Ramos (cell line): ENCODE data around the gene METTL25B.

Source experiments
- in situ Hi-C: fragments of 300-500 bp; cut with MboI; formaldehyde crosslinking; loops from one replicate; pipeline ENCODE4 v1.14.3; 2022; ENCODE audit warnings: low sequenced_read_pairs; ENCODE audit not compliant: unreplicated experiment

Gene METTL25B

DNA sequence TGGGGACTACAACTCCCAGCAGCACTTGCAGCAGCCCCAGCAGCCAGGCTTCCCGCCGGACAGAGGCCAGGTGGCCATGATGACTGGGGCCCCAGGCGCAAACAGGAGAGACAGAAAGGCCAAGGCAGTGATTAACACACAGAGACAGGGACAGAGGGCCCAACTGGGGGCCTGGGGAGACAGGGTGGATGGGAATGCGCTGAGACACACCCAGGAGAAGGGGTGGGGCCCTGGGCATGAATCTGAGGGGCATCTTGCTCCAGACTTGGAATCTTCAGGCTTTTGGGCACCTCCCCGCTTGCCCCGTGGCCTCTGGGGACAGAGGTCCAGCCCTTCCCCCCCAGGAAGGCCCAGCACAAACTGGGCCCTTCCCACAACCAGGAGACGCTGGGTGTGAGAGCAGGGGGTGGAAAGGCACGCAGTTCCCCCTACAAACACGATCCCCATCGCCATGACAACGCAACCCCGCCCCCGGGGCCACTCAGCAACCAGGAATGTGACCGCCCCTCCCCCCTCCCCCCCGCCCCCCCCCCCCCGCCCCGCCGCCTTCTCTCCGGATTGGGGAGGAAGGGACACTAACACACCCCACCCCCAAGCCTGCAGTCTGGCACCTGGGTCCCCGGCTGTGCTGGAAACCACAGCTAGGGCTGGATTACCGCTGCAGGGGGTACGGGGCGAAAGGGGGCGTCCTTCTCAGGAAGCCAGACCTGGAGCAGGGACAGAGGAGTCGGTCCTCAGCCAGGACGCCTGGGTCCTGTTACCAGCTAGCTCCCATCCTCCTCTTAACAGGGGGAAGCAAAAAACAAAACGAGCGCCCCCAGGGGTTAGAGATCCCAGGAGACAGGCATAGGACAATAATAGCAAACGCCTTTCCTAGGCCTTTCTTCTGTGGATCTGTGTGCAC lies 18.7 kb downstream of the METTL25B start:
- in situ Hi-C loops, result no loop called here

- in situ Hi-C loops, result no loop called here
Observed at GRCh38 chr1:156747742-156748669, 19.7 kb downstream of the METTL25B start.

DNA sequence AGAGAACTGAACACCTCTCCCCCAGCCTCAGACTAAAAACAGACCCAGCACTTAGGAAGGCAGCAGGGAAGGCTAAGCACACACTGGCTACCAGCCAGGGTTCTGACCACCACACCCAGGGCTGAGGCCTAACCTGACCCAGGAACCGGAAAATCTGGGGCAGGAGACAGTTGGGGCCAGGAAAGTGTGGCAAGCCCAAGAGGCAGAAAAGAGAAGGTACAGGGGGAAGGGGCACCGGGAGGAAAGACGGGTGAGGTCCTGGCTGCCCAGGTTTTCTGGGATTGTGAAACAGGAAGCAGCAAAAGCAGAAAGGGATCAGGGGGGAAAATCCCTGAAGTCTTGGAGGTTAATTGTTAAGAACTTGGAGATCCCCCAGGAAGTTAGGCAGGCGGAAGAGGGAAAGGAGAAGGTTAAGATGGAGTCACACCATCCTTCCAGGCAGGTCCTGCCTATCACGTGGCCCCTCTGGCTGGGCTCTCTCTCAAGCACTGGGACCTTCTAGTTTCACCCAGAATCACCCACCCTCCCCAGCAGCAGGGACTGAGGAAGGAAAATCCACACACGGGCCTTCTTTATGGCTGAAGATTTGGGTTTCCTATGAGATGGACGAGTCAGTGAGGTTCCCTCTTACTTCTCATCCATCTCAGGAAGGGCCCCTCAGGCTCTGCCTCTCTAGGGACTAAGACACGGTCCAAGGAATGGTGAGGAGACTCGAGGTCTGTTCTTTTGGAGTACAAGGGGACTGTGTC lies 20.6 kb downstream of the METTL25B start:
- in situ Hi-C loops, result no loop called here

GRCh38 chr1:156749419-156750118 lies 21.3 kb downstream of the METTL25B start:
- in situ Hi-C loops, result loop anchor here (25.0 kb wide), 1 partner anchor 1088 kb away; the partner anchor contains the start of gene CD5L

DNA sequence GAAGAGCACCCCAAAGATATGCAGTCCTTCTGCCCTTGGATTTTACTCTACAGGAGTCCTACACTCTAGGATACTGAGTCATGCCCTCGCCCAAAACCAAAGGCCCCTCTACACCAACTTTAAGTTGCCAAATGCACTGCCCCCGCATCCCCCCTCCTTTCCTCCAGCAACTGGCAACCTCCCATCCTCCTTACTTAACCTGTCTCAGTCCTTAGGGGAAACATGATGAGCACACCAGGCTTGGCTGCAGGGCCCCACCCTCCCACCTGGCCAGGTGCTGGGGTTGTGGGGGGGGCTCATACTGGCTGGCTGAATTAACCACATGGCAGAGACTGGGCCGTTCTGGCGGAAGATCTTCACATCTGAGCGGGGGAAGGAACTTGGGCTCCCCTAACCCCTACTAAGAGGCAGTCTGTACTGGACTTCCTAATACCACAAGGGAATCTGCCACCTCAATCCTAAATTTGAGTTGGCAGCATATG lies 22.0 kb downstream of the METTL25B start:
- in situ Hi-C loops, result loop anchor here (25.0 kb wide), 1 partner anchor 1087 kb away; the partner anchor contains the start of gene CD5L

DNA sequence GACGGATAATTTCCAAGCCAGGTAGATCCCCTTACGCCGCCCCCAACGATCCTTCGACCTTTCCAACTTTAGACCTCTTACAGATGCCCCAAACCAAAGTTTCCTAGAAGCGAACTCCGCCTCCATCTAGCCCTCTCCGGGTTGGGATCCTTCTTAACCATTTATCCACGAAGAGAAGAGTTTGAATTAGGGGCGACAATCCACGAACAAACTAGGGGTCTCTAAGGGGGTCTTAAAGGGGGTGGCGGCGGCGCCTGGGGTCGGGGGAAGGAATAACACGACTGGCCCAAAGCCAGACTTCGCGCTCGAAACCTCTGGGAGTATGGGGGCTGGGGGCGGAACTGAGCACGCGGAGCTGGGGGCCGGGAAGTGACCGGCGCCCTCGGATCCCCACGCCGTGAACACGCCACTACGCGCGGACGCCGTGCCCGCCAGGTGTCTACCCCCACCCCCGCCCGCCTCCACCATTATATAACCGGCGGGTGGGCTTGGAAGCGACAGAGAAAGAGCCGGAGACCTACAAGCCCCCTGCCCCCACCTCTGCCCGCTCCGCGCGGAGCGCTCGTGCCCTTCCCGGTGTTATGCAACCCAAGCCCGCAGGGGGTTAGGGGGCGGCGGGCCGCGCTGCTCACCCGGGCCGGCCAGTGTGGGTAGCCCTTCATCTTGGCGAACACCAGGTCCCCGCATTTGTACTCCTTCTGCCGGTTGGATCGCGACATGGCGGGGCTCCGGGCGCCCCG lies 22.6 kb downstream of the METTL25B start:
- in situ Hi-C loops, result loop anchor here (25.0 kb wide), 1 partner anchor 1086 kb away; the partner anchor contains the start of gene CD5L

- in situ Hi-C loops, result loop anchor here (25.0 kb wide), 1 partner anchor 1086 kb away; the partner anchor contains the start of gene CD5L
Observed at GRCh38 chr1:156751451-156751756, 23.1 kb downstream of the METTL25B start, which contains the start of gene HDGF. HDGF (minus strand) TSS chr1:156751675; CDS start chr1:156751429, 246 bp downstream.

- in situ Hi-C loops, result loop anchor here (25.0 kb wide), 1 partner anchor 1085 kb away; the partner anchor contains the start of gene CD5L
Observed at GRCh38 chr1:156751757-156752481, 23.6 kb downstream of the METTL25B start.

DNA sequence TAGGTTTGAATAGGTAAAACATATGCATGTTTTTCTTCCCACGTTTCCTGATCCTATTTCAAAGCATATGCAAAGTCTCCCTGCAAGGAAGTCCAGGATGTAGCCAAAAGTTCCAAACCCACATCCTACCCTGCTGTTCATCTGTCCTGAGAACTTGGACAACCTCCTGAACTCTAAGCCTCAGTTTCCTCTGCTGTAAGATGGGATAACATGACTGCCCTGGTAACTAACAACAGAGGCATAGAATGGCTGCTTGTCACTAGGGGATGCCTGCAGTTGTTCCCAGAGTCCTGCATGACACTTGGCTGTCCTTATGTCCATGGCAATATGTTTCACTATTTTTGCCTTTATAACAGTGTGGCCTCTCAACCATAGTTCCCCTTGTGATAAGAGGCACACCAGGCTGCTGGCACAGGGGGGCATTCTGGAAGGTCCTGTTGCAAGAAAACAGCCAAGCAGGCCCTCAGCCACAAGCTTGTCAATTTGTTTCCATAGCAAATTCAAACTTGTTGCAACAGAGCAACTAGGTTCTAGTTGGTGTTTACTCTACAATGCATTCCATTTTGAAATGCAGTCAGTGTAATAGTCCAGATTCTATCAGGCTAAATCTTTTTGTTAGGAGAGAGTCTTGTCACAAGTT lies 24.7 kb downstream of the METTL25B start:
- in situ Hi-C loops, result loop anchor here (25.0 kb wide), 1 partner anchor 1084 kb away; the partner anchor contains the start of gene CD5L

GRCh38 chr1:156754219-156754618 lies 25.9 kb downstream of the METTL25B start:
- in situ Hi-C loops, result loop anchor here (25.0 kb wide), 1 partner anchor 1083 kb away; the partner anchor contains the start of gene CD5L

DNA sequence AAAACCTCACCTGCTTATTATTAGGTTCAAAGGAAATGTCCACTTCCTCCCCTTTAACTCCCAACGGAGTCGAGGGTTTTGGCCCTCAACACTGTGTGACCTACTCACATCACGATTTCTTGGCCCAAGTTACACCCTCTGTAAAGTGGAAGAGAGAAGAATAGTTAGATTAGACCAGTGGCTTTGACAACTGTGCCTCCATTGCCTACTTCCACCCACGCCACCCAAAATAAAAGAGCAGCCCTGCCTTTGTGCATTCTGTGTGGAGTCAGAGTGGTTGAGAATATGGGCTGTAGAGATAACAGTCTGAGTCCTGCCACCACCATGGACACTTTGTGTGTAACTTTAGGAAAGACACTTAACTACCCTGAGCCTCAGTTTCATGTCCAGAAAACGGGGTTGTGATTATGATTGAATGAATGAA lies 27.3 kb downstream of the METTL25B start:
- in situ Hi-C loops, result loop anchor here (25.0 kb wide), 1 partner anchor 1082 kb away; the partner anchor contains the start of gene CD5L

- in situ Hi-C loops, result loop anchor here (25.0 kb wide), 1 partner anchor 1081 kb away; the partner anchor contains the start of gene CD5L
Observed at GRCh38 chr1:156756355-156756754, 28.1 kb downstream of the METTL25B start.

- in situ Hi-C loops, result loop anchor here (25.0 kb wide), 1 partner anchor 1080 kb away; the partner anchor contains the start of gene CD5L
Observed at GRCh38 chr1:156757572-156758253, 29.4 kb downstream of the METTL25B start.

DNA sequence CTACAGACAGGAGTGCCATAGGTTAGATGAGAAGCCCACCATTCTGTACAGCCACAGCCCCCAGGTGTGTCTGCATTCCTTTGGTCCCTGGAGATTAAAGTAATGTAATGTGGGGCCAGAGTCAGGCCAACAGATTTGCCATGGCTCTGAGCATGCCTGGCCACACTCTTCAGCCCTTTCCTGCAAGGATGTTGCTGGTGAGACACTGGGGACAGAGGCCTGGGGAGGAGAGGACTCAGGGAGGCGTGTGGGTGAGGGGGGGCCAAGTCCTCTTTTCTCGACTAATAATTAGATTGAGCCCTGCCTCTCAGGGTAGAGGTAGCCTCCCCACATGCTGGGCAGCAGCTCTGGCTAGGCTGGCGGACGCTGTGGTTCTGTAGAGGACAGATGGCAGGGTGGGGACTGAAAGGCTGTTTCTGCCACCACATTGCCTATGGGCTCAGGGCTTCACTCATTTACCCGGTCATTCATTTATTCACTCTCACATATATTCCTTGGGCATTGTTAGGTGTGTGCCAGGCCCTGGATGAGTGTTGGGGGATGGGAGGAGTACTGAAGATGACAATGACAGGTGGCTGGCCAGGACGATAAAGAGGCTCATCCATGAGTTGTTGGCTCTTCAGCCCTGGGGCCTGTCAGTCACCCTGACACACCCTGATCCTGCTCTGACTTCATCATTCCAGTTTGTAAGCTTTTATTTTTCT lies 32.0 kb downstream of the METTL25B start:
- in situ Hi-C loops, result loop anchor here (25.0 kb wide), 1 partner anchor 1077 kb away; the partner anchor contains the start of gene CD5L

DNA sequence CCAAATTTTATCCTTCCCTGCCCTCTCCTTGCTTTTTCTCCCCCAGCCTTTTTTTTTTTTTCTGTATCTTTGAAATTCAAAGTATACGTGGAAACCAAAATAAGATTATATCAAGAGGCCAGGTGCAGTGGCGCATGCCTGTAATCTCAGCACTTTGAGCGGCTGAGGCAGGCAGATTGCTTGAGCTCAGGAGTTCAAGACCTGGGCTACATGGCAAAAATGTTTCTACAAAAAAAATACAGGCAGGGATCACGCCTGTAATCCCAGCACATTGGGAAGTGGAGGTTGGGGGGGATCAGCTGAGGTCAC lies 32.5 kb downstream of the METTL25B start:
- in situ Hi-C loops, result loop anchor here (25.0 kb wide), 1 partner anchor 1077 kb away; the partner anchor contains the start of gene CD5L

DNA sequence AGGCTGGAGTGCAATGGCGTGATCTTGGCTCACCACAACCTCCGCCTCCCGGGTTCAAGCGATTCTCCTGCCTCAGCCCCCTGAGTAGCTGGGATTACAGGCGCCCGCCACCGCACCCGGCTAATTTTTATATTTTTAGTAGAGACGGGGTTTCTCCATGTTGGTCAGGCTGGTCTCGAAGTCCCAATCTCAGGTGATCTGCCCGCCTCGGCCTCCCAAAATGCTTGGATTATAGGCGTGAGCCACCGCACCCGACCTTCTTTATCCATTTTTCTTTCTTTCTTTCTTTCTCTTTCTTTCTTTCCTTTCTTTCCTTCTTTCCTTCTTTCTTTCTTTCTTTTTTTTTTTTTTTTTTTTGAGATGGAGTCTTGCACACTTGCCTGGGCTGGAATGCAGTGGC lies 36.9 kb downstream of the METTL25B start:
- in situ Hi-C loops, result loop anchor here (25.0 kb wide), 1 partner anchor 1072 kb away; the partner anchor contains the start of gene CD5L
